Testis (tissue), 3 donors: ENCODE results near the gene RBM48. TPM values are rescaled to one million over a fixed set of nuclear protein-coding genes. Genes with fewer than 3 reads are reported as not detected.

Experiments
- DNase-seq: peaks from one replicate; pipeline ENCODE4 v3.0.0-alpha.2; 2019
- H3K27ac ChIP-seq, 2 donors: fragments of 200-600 bp; sonication (generic); one replicate each; pipeline ENCODE4 v1.5.1; 2019
- H3K27me3 ChIP-seq: fragments of 200-600 bp; sonication (generic); one replicate; pipeline ENCODE4 v1.5.1; 2019
- H3K36me3 ChIP-seq: fragments of 200-600 bp; sonication (generic); one replicate; pipeline ENCODE4 v1.5.1; 2017; ENCODE audit warnings: low read depth; ENCODE audit errors: missing control alignments
- H3K4me1 ChIP-seq: fragments of 200-600 bp; sonication (generic); one replicate; pipeline ENCODE4 v1.5.1; 2019
- H3K4me3 ChIP-seq, 2 donors: fragments of 200-600 bp; sonication (generic); one replicate each; pipeline ENCODE4 v1.5.1; 2017 to 2019
- H3K9me3 ChIP-seq: fragments of 200-600 bp; sonication (generic); one replicate; pipeline ENCODE4 v1.5.1; 2017
- CTCF ChIP-seq, 3 experiments: fragments of 450-650 bp in 2 of 3; fragments of 200-600 bp in 1 of 3; sonication (generic) in 1 of 3; IDR thresholded peaks; one replicate each; pipeline ENCODE4 v1.5.1; 2016 to 2019; ENCODE audit warnings: antibody characterized with exemption in 3 of 3, mild to moderate bottlenecking in 2 of 3, moderate library complexity in 1 of 3
- POLR2A ChIP-seq: fragments of 450-650 bp; IDR thresholded peaks from one replicate; pipeline ENCODE4 v1.6.1; 2017; ENCODE audit warnings: antibody characterized with exemption, mild to moderate bottlenecking, moderate library complexity
- WGBS, 2 donors: methylation state at CpG; one replicate each; pipeline ENCODE4 v1.1.5; 2018; 5-methylcytosine and 5-hydroxymethylcytosine counted together
- intact Hi-C: fragments of 100-400 bp; cut with DNase I; formaldehyde crosslinking; loops from one replicate; pipeline ENCODE4 v1.15.1; 2023; ENCODE audit warnings: low total_unique reads
- polyA plus RNA-seq: library from polyadenylated mRNA; stranded (reverse); fragments of 350-450 nt; fragmentation: Illumina TruSeq; extraction: RNeasy Lipid Tissue Mini Kit (QIAGEN cat#74804); gene quantifications from one replicate; pipeline ENCODE4 v1.2.3, GENCODE V29; 2014; ENCODE audit warnings: low read depth, low replicate concordance; ENCODE audit not compliant: insufficient read depth
- total RNA-seq, 2 donors: library from RNA; depleted of rRNA; stranded (reverse); fragments of >200 nt; gene quantifications; one replicate each; pipeline ENCODE4 v1.2.3, GENCODE V29; 2016

RBM48 gene
- total and polyA plus RNA-seq, 3 donors from 2014 or later = 20.3 to 22.5 (median 20.5) TPM

GRCh38 chr7:92557249-92557648, 28.7 kb downstream of the RBM48 start:
- H3K27me3 ChIP-seq = no peaks in the 10 kb centered on the region
- DNase-seq = peak; percentile 76
- no peak for TF ChIP-seq CTCF (IDR thresholded peaks at IDR 0.05)
- no peak for TF ChIP-seq POLR2A
- H3K27ac ChIP-seq = peak overlapping the region; percentile 4 to 75
- H3K4me3 ChIP-seq = no peak overlapping the region
- WGBS, 2 donors = 49 to 67% methylated on average over 2 of the region's 2 CpGs
- intact Hi-C loops = no loop called here
- H3K36me3 ChIP-seq = no peaks in the 10 kb centered on the region
- no peaks in the 10 kb centered on the region for H3K9me3 ChIP-seq
- H3K4me1 ChIP-seq = peaks cover 13% of the 10 kb centered on the region

- intact Hi-C loops = no loop called here
These were observed 29.3 kb downstream of the RBM48 start for GRCh38 chr7:92557808-92558362.

GRCh38 chr7:92560602-92561001, 32.0 kb downstream of the RBM48 start:
- DNase-seq = no peak
- Histone ChIP-seq H3K4me3 (no peak overlapping the region), H3K27ac (no peak overlapping the region), H3K36me3 (no peaks in the 10 kb centered on the region), H3K27me3 (no peaks in the 10 kb centered on the region), H3K4me1 (peaks cover 13% of the 10 kb centered on the region), H3K9me3 (no peaks in the 10 kb centered on the region)
- TF ChIP-seq POLR2A (no peak), CTCF (IDR thresholded peaks at IDR 0.05) (no peak)
- intact Hi-C loops = no loop called here

More at GRCh38 chr7:92557808-92558362, 29.3 kb downstream of the RBM48 start:
- H3K4me1 ChIP-seq = peaks cover 13% of the 10 kb centered on the region
- WGBS, 2 donors = 66 to 68% methylated on average over 7 of the region's 7 CpGs
- peak overlapping the region; percentile 4 to 75 for H3K27ac ChIP-seq
- no peaks in the 10 kb centered on the region for H3K9me3 ChIP-seq
- peak; percentile 50 for DNase-seq
- H3K4me3 ChIP-seq = no peak overlapping the region
- no peaks in the 10 kb centered on the region for H3K36me3 ChIP-seq
- TF ChIP-seq CTCF (IDR thresholded peaks at IDR 0.05) (no peak), POLR2A (no peak)
- H3K27me3 ChIP-seq = no peaks in the 10 kb centered on the region

GRCh38 chr7:92563345-92563744, 34.8 kb downstream of the RBM48 start:
- H3K27me3 ChIP-seq = no peaks in the 10 kb centered on the region
- no peaks in the 10 kb centered on the region for H3K9me3 ChIP-seq
- TF ChIP-seq CTCF (IDR thresholded peaks at IDR 0.05) = no peak
- no peak for TF ChIP-seq POLR2A
- 94 to 95% methylated on average over 2 of the region's 2 CpGs for WGBS, 2 donors
- H3K4me1 ChIP-seq = peaks cover 5% of the 10 kb centered on the region
- H3K36me3 ChIP-seq = no peaks in the 10 kb centered on the region
- intact Hi-C loops = no loop called here
- no peak overlapping the region for H3K27ac ChIP-seq
- DNase-seq = no peak
- H3K4me3 ChIP-seq = no peak overlapping the region

GRCh38 chr7:92567460-92567859, 38.9 kb downstream of the RBM48 start:
- no peak overlapping the region for H3K27ac ChIP-seq
- 93 to 95% methylated on average over 6 of the region's 6 CpGs for WGBS, 2 donors
- H3K4me3 ChIP-seq = no peak overlapping the region
- H3K36me3 ChIP-seq = no peaks in the 10 kb centered on the region
- no peaks in the 10 kb centered on the region for H3K27me3 ChIP-seq
- intact Hi-C loops = no loop called here
- DNase-seq = no peak
- no peaks in the 10 kb centered on the region for H3K4me1 ChIP-seq
- H3K9me3 ChIP-seq = no peaks in the 10 kb centered on the region
- TF ChIP-seq CTCF (IDR thresholded peaks at IDR 0.05) (no peak), POLR2A (no peak)
